K562 (cell line): Measurements from ENCODE around the gene KRT1. TPM values are rescaled to one million over a fixed set of nuclear protein-coding genes. Genes with fewer than 3 reads are reported as not detected.

ENCODE experiments used
- ATAC-seq: fragments of 200-7000 bp; cut with Tn5 transposase; 3 replicates; pipeline ENCODE4 v1.9.1; 2020; ENCODE audit warnings: moderate library complexity
- BruUV-seq: library from RNA; stranded (reverse); fragments of 400-500 nt; replicated peaks from 2 replicates; lab custom pipeline; 2021; lab: Mats Ljungman, UMichigan
- CTCF ChIA-PET: fragments of 300-600 bp; formaldehyde crosslinking; extraction: SDS; loops from one replicate; lab custom pipeline; 2021; ENCODE audit warnings: low intra/inter-chr PET ratio; lab: Yijun Ruan, JAX
- POLR2A ChIA-PET: fragments of 300-600, 350-650 bp; sonication (Branson Sonifier 250); formaldehyde crosslinking; extraction: SDS; loops from one replicate; lab custom pipeline; 2021; ENCODE audit warnings: antibody characterized with exemption, inconsistent platforms; lab: Yijun Ruan, JAX
- DNase-seq, 4 experiments: peaks; one replicate each; pipeline versions ENCODE4 v3.0.0 to v3.0.0-alpha.2; 2011 to 2018; ENCODE audit warnings: low spot score in 3 of 4, mixed read lengths in 3 of 4; ENCODE audit errors: extremely low read depth in 1 of 4
- FAIRE-seq: peaks from 2 replicates; lab custom pipeline; 2011; peaks lifted over from hg19 to GRCh38; lab: Jason Lieb, UNC
- H2AFZ ChIP-seq: 2 replicates; pipeline ENCODE4 v1.6.0; 2011; ENCODE audit warnings: low read depth, low read length, control low read depth, inconsistent platforms
- H3K27ac ChIP-seq: fragments of 200-600 bp; 3 replicates; pipeline ENCODE4 v1.8.0; 2011; ENCODE audit warnings: low read depth, mild to moderate bottlenecking, control low read depth, inconsistent platforms, low read length, moderate library complexity, mixed read lengths; ENCODE audit errors: extremely low read depth
- H3K27me3 ChIP-seq, 2 experiments: fragments of 300-600 bp in 1 of 2; 2 replicates in 1 of 2; 3 replicates in 1 of 2; pipeline versions ENCODE4 v1.6.0 to v1.8.0; 2011; ENCODE audit warnings: inconsistent platforms in 2 of 2, low read length in 2 of 2, mild to moderate bottlenecking in 1 of 2, mixed read lengths in 1 of 2, moderate library complexity in 1 of 2; ENCODE audit not compliant: control insufficient read depth in 2 of 2, insufficient read depth in 2 of 2
- H3K36me3 ChIP-seq: fragments of 300-600 bp; 3 replicates; pipeline ENCODE4 v1.8.0; 2011; ENCODE audit warnings: mild to moderate bottlenecking, low read length, inconsistent platforms; ENCODE audit not compliant: control insufficient read depth, insufficient read depth
- H3K4me1 ChIP-seq, 2 experiments: fragments of 200-600 bp in 1 of 2; replicated peaks in 1 of 2; 2 replicates in 1 of 2; 3 replicates in 1 of 2; pipeline versions ENCODE4 v1.5.1 to v1.8.0; 2011; ENCODE audit warnings: inconsistent platforms in 2 of 2, low read length in 2 of 2, mild to moderate bottlenecking in 1 of 2, mixed read lengths in 1 of 2, moderate library complexity in 1 of 2; ENCODE audit not compliant: control insufficient read depth in 2 of 2, insufficient read depth in 2 of 2
- H3K4me2 ChIP-seq: 2 replicates; pipeline ENCODE4 v1.6.1; 2011; ENCODE audit warnings: low read length, control low read depth, inconsistent platforms, mixed read lengths; ENCODE audit not compliant: insufficient read depth
- H3K4me3 ChIP-seq: fragments of 200-600 bp; sonication (generic), shearing (Covaris generic); 2 replicates; pipeline ENCODE4 v1.5.1; 2016; ENCODE audit warnings: control low read depth, inconsistent platforms
- H3K79me2 ChIP-seq: fragments of 200-600 bp; 3 replicates; pipeline ENCODE4 v1.8.0; 2011; ENCODE audit warnings: low read length, inconsistent platforms; ENCODE audit not compliant: control insufficient read depth, insufficient read depth
- H3K9ac ChIP-seq, 2 experiments: 2 replicates each; pipeline versions ENCODE4 v1.6.0 to v1.6.1; 2011; ENCODE audit warnings: low read depth in 2 of 2, low read length in 2 of 2, control low read depth in 1 of 2, inconsistent platforms in 1 of 2, mild to moderate bottlenecking in 1 of 2, mixed read lengths in 1 of 2; ENCODE audit not compliant: insufficient read depth in 1 of 2
- H3K9me1 ChIP-seq: one replicate; pipeline ENCODE4 v1.6.0; 2011; ENCODE audit warnings: inconsistent platforms, mild to moderate bottlenecking, low read length, moderate library complexity; ENCODE audit not compliant: control insufficient read depth, insufficient read depth
- H3K9me3 ChIP-seq: replicated peaks from 2 replicates; pipeline ENCODE4 v1.5.1; 2011; ENCODE audit warnings: low read depth, low read length, inconsistent platforms; ENCODE audit not compliant: control insufficient read depth, insufficient read depth
- H4K20me1 ChIP-seq: replicated peaks from 2 replicates; pipeline ENCODE4 v1.6.1; 2011; ENCODE audit warnings: low read length, inconsistent platforms, mixed read lengths; ENCODE audit not compliant: control insufficient read depth, insufficient read depth
- MTF1 ChIP-seq: fragments of 250-450 bp; sonication (Bioruptor Pico); IDR thresholded peaks from 2 replicates; pipeline ENCODE4 v1.9.0; 2021; ENCODE audit warnings: moderate library complexity, mild to moderate bottlenecking, inconsistent platforms, borderline replicate concordance
- NFE2L1 ChIP-seq: fragments of 450-650 bp; IDR thresholded peaks from 2 replicates; pipeline ENCODE4 v1.6.1; 2016; ENCODE audit warnings: missing genetic modification characterization, low read depth, mild to moderate bottlenecking, missing compliant biosample characterization, moderate library complexity, borderline replicate concordance
- RAD21 ChIP-seq, 2 experiments: fragments of 250-450 bp in 1 of 2; fragments of 450-650 bp in 1 of 2; sonication (Bioruptor Pico) in 1 of 2; formaldehyde crosslinking in 1 of 2; IDR thresholded peaks in 1 of 2; conservative IDR thresholded peaks in 1 of 2; 2 replicates each; pipeline versions ENCODE4 v1.4.0 to v1.8.0; 2020 to 2022; ENCODE audit warnings: mild to moderate bottlenecking in 2 of 2, moderate library complexity in 1 of 2
- SMC3 ChIP-seq: conservative IDR thresholded peaks from 2 replicates; pipeline ENCODE4 v1.6.1; 2011; ENCODE audit warnings: low read depth, low read length, improper control_type of control experiment; ENCODE audit not compliant: insufficient read depth
- ZNF589 ChIP-seq: fragments of 200-800 bp; sonication (Bioruptor generic); IDR thresholded peaks from 2 replicates; pipeline ENCODE4 v1.6.1; 2016; ENCODE audit warnings: low read depth, missing genetic modification characterization, missing compliant biosample characterization
- WGBS: fragments of 100-300 bp; shearing (Covaris generic); methylation state at CpG from one replicate; pipeline ENCODE4 v1.1.6; 2016; ENCODE audit warnings: low coverage, mixed read lengths; ENCODE audit not compliant: insufficient coverage; ENCODE audit errors: missing lambda C conversion rate; 5-methylcytosine and 5-hydroxymethylcytosine counted together
- in situ Hi-C: fragments of 300-500 bp; cut with MboI; formaldehyde crosslinking; loops from 4 replicates; pipeline ENCODE4 v1.15.0; 2018; ENCODE audit warnings: inconsistent platforms, mixed read lengths
- intact Hi-C: fragments of 100-400 bp; cut with micrococcal nuclease; formaldehyde crosslinking; loops from 2 replicates; pipeline ENCODE4 v1.14.2; 2022
- polyA plus RNA-seq, 8 experiments: library from polyadenylated mRNA; depleted of rRNA in 4 of 8; stranded (reverse) in 5 of 8; unstranded in 3 of 8; fragments of >200 nt; fragmentation: Nextera tagmentation in 2 of 8; fragmentation: Illumina TruSeq in 1 of 8; extraction: Ambion mirVana in 2 of 8; extraction: Trizol in 1 of 8; gene quantifications; 2 replicates each; pipeline versions ENCODE4 v1.2.1 to v1.2.3, GENCODE V29; 2011 to 2014; ENCODE audit warnings: inconsistent platforms in 1 of 8, missing spikeins in 1 of 8
- total RNA-seq, 7 experiments: library from RNA; depleted of rRNA in 6 of 7; stranded (reverse); fragments of >200 nt in 6 of 7; fragmentation: Illumina TruSeq in 2 of 7; extraction: Trizol in 2 of 7; gene quantifications; 2 replicates each; pipeline versions ENCODE4 v1.2.1 to v1.2.3, GENCODE V29; 2011 to 2021; ENCODE audit warnings: low replicate concordance in 1 of 7
- TF ChIP-seq, protein P1 (sequence below), 3 experiments: IDR thresholded peaks in 2 of 3; conservative IDR thresholded peaks in 1 of 3; 2 replicates each; pipeline ENCODE4 v1.5.1; 2011 to 2012; ENCODE audit warnings: low read length in 3 of 3, mild to moderate bottlenecking in 3 of 3, control low read depth in 2 of 3, improper control_type of control experiment in 1 of 3, inconsistent platforms in 1 of 3, low read depth in 1 of 3, mixed read lengths in 1 of 3, moderate library complexity in 1 of 3; ENCODE audit not compliant: insufficient read depth in 2 of 3
- TF ChIP-seq, protein P2 (sequence below): IDR thresholded peaks from 2 replicates; pipeline ENCODE4 v1.6.1; 2011; ENCODE audit warnings: borderline replicate concordance, low read depth, mild to moderate bottlenecking, moderate library complexity, low read length; ENCODE audit not compliant: insufficient read depth, poor library complexity, severe bottlenecking

The KRT1 gene
- total and polyA plus RNA-seq, 9 of the 15 experiments (the other 6 are each of a cell fraction or from before 2014, with no cell fraction given) = 0.18 TPM; not detected in 8

GRCh38 chr12:52715416-52715815, 35.2 kb upstream of the KRT1 start:
- Histone ChIP-seq H3K4me1 (peaks cover 0 to 12% of the 10 kb centered on the region in 2 experiments; a peak in 3 of 5 replicates), H3K27ac (no peak overlapping the region), H2AFZ (no peak overlapping the region), H3K9me1 (no peaks in the 10 kb centered on the region), H4K20me1 (peaks cover 11% of the 10 kb centered on the region; the same call in 1 of the 2 replicates), H3K36me3 (no peaks in the 10 kb centered on the region), H3K4me3 (no peak overlapping the region), H3K79me2 (no peaks in the 10 kb centered on the region), H3K9ac (no peak overlapping the region), H3K4me2 (no peak overlapping the region), H3K27me3 (peaks cover 35 to 39% of the 10 kb centered on the region in 2 experiments), H3K9me3 (no peaks in the 10 kb centered on the region)
- ChIA-PET CTCF (no interaction called here), POLR2A (interaction anchor here (0.9 kb wide), 1 partner anchor 11 kb away, joined by 3 read pairs; no protein-coding TSS in a partner anchor)
- BruUV-seq = no TSS peak
- WGBS = 16% methylated on average over 14 of the region's 14 CpGs
- ATAC-seq = peak; percentile 80
- TF ChIP-seq NFE2L1 (tag) (no peak), SMC3 (0 out of 2 replicates have a peak, but pooled peaks have one; percentile 33), ZNF589 (no peak), MTF1 (no peak), RAD21 (CRISPR knock-in tag; conservative IDR thresholded peaks at IDR 0.05 in 1 of 2, IDR thresholded peaks at IDR 0.05 in 1 of 2) (peak in 1 of 2 experiments; percentile 34; a peak in 1 of 4 replicates)
- TF ChIP-seq, protein P1, sequence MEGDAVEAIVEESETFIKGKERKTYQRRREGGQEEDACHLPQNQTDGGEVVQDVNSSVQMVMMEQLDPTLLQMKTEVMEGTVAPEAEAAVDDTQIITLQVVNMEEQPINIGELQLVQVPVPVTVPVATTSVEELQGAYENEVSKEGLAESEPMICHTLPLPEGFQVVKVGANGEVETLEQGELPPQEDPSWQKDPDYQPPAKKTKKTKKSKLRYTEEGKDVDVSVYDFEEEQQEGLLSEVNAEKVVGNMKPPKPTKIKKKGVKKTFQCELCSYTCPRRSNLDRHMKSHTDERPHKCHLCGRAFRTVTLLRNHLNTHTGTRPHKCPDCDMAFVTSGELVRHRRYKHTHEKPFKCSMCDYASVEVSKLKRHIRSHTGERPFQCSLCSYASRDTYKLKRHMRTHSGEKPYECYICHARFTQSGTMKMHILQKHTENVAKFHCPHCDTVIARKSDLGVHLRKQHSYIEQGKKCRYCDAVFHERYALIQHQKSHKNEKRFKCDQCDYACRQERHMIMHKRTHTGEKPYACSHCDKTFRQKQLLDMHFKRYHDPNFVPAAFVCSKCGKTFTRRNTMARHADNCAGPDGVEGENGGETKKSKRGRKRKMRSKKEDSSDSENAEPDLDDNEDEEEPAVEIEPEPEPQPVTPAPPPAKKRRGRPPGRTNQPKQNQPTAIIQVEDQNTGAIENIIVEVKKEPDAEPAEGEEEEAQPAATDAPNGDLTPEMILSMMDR (IDR thresholded peaks at IDR 0.05 in 2 of 3, conservative IDR thresholded peaks at IDR 0.05 in 1 of 3; ENCODE audit: insufficient read depth in 2 of 3, low read depth in 1 of 3, low read length in 3 of 3) = peak; percentile 43 to 56 (median 48); a peak in 5 of 6 replicates
- TF ChIP-seq, protein P2, sequence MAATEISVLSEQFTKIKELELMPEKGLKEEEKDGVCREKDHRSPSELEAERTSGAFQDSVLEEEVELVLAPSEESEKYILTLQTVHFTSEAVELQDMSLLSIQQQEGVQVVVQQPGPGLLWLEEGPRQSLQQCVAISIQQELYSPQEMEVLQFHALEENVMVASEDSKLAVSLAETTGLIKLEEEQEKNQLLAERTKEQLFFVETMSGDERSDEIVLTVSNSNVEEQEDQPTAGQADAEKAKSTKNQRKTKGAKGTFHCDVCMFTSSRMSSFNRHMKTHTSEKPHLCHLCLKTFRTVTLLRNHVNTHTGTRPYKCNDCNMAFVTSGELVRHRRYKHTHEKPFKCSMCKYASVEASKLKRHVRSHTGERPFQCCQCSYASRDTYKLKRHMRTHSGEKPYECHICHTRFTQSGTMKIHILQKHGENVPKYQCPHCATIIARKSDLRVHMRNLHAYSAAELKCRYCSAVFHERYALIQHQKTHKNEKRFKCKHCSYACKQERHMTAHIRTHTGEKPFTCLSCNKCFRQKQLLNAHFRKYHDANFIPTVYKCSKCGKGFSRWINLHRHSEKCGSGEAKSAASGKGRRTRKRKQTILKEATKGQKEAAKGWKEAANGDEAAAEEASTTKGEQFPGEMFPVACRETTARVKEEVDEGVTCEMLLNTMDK = peak; percentile 48
- peak; percentile 31 to 38 (median 34) for DNase-seq
- in situ Hi-C loops = no loop called here
- no peak for FAIRE-seq
- intact Hi-C loops = no loop called here
